ENCODE results near the gene RUFY2.

Gene RUFY2

GRCh38 chr10:68345621-68346020 is 61.5 kb downstream of the RUFY2 start:
- Histone ChIP-seq H3K9me2 (ENCODE audit: low read depth, low read length) (no peaks in the 10 kb centered on the region), H3K9ac (ENCODE audit: low read length) (no peak overlapping the region), H3K4me1 (ENCODE audit: insufficient read depth, low read length, severe bottlenecking) (peaks cover 4% of the 10 kb centered on the region), H3K4me2 (ENCODE audit: low read length) (no peak overlapping the region), H3K27me3 (ENCODE audit: insufficient read depth, low read length) (no peaks in the 10 kb centered on the region), H3F3A (ENCODE audit: insufficient read depth, low read length) (peaks cover 24% of the 10 kb centered on the region), H3K79me2 (ENCODE audit: insufficient read depth, low read length) (0 out of 2 replicates have a peak, but pooled peaks cover 7% of the 10 kb centered on the region), H3K36me3 (ENCODE audit: insufficient read depth, low read length) (peaks cover 58% of the 10 kb centered on the region), H3K4me3 (ENCODE audit: low read depth, low read length, poor library complexity, severe bottlenecking) (no peak overlapping the region), H3K27ac (ENCODE audit: low read depth, low read length, poor library complexity, severe bottlenecking) (no peak overlapping the region), H2AFZ (ENCODE audit: low read length) (no peak overlapping the region), H3K9me3 (ENCODE audit: low read length) (no peaks in the 10 kb centered on the region), H4K20me1 (ENCODE audit: insufficient read depth, low read length) (no peaks in the 10 kb centered on the region)
- TF ChIP-seq CTCF (IDR thresholded peaks at IDR 0.05; ENCODE audit: low read length) (no peak), EZH2 (IDR thresholded peaks at IDR 0.05; ENCODE audit: borderline replicate concordance, low read length) (no peak)

- H3K27me3 ChIP-seq (ENCODE audit: insufficient read depth, low read length): no peaks in the 10 kb centered on the region
- H3K4me1 ChIP-seq (ENCODE audit: insufficient read depth, low read length, severe bottlenecking): no peaks in the 10 kb centered on the region
- H3K79me2 ChIP-seq (ENCODE audit: insufficient read depth, low read length): peaks cover 21% of the 10 kb centered on the region
- peaks cover 84% of the 10 kb centered on the region for H3K36me3 ChIP-seq (ENCODE audit: insufficient read depth, low read length)
- H3K27ac ChIP-seq (ENCODE audit: low read depth, low read length, poor library complexity, severe bottlenecking): no peak overlapping the region
- no peak overlapping the region for H3K4me2 ChIP-seq (ENCODE audit: low read length)
- peaks cover 24% of the 10 kb centered on the region for H3F3A ChIP-seq (ENCODE audit: insufficient read depth, low read length)
- H3K4me3 ChIP-seq (ENCODE audit: low read depth, low read length, poor library complexity, severe bottlenecking): no peak overlapping the region
- H3K9me3 ChIP-seq (ENCODE audit: low read length): no peaks in the 10 kb centered on the region
- H4K20me1 ChIP-seq (ENCODE audit: insufficient read depth, low read length): 0 out of 2 replicates have a peak, but pooled peaks cover 4% of the 10 kb centered on the region
- no peaks in the 10 kb centered on the region for H3K9me2 ChIP-seq (ENCODE audit: low read depth, low read length)
- TF ChIP-seq EZH2 (IDR thresholded peaks at IDR 0.05; ENCODE audit: borderline replicate concordance, low read length) (no peak), CTCF (IDR thresholded peaks at IDR 0.05; ENCODE audit: low read length) (no peak)
- no peak overlapping the region for H3K9ac ChIP-seq (ENCODE audit: low read length)
- H2AFZ ChIP-seq (ENCODE audit: low read length): no peak overlapping the region
Observed at GRCh38 chr10:68342909-68343516, 64.1 kb downstream of the RUFY2 start.

GRCh38 chr10:68340358-68341080 is 66.6 kb downstream of the RUFY2 start:
- Histone ChIP-seq H2AFZ (ENCODE audit: low read length) (no peak overlapping the region), H3K4me3 (ENCODE audit: low read depth, low read length, poor library complexity, severe bottlenecking) (no peak overlapping the region), H4K20me1 (ENCODE audit: insufficient read depth, low read length) (0 out of 2 replicates have a peak, but pooled peaks cover 11% of the 10 kb centered on the region), H3F3A (ENCODE audit: insufficient read depth, low read length) (peaks cover 6% of the 10 kb centered on the region; the same call in 1 of the 2 replicates), H3K4me2 (ENCODE audit: low read length) (no peak overlapping the region), H3K9me2 (ENCODE audit: low read depth, low read length) (no peaks in the 10 kb centered on the region), H3K9me3 (ENCODE audit: low read length) (no peaks in the 10 kb centered on the region), H3K27me3 (ENCODE audit: insufficient read depth, low read length) (no peaks in the 10 kb centered on the region), H3K4me1 (ENCODE audit: insufficient read depth, low read length, severe bottlenecking) (peaks cover 23% of the 10 kb centered on the region), H3K79me2 (ENCODE audit: insufficient read depth, low read length) (peaks cover 46% of the 10 kb centered on the region), H3K36me3 (ENCODE audit: insufficient read depth, low read length) (peaks cover 99% of the 10 kb centered on the region), H3K9ac (ENCODE audit: low read length) (no peak overlapping the region), H3K27ac (ENCODE audit: low read depth, low read length, poor library complexity, severe bottlenecking) (no peak overlapping the region)
- TF ChIP-seq EZH2 (IDR thresholded peaks at IDR 0.05; ENCODE audit: borderline replicate concordance, low read length) (no peak), CTCF (IDR thresholded peaks at IDR 0.05; ENCODE audit: low read length) (no peak)

Measured in OCI-LY1 (cell line).